ENCODE measurements around the gene GALNT16.

- no peak for TF ChIP-seq CTCF (IDR thresholded peaks at IDR 0.05)
- TF ChIP-seq EZH2 (IDR thresholded peaks at IDR 0.05; ENCODE audit: borderline replicate concordance, insufficient read depth, low read depth, low read length, poor library complexity, severe bottlenecking): no peak
These were observed 94.6 kb downstream of the GALNT16 start for GRCh38 chr14:69354383-69355153.
